Measurements from ENCODE around the gene ABRACL. TPM values are rescaled to one million over a fixed set of nuclear protein-coding genes. Genes with fewer than 3 reads are reported as not detected.

ABRACL gene
- total RNA-seq, 2 donors from 2014 or later: 69.6 to 115 TPM

GRCh38 chr6:139091826-139092225, 63.3 kb downstream of the ABRACL start:
- DNase-seq (ENCODE audit: low spot score) (no peak), ATAC-seq (no peak)
- H3K9me3 Mint-ChIP-seq: peaks cover 3% of the 10 kb centered on the region
- H3K27ac Mint-ChIP-seq: no peak overlapping the region
- H3K4me1 Mint-ChIP-seq (ENCODE audit: low read depth in 2 of 2): no peaks in the 10 kb centered on the region
- H3K27me3 Mint-ChIP-seq: peaks cover 6 to 7% of the 10 kb centered on the region in 2 donors
- no peak overlapping the region for H3K4me3 Mint-ChIP-seq
- H3K36me3 Mint-ChIP-seq: no peaks in the 10 kb centered on the region

Other genes with a start within 250 kb of the ABRACL start
- gene ECT2L, start 232.7 kb upstream of the ABRACL start, total RNA-seq: not detected
- 10 to 100 TPM; 43.4 to 68.6 TPM for gene REPS1, start 40.5 kb upstream of the ABRACL start, total RNA-seq
- 10 to 100 TPM; 30.3 to 34.5 TPM for gene HECA, start 106.3 kb downstream of the ABRACL start, total RNA-seq

Data from natural killer cell treated with Interleukin-12 subunit alpha and Interleukin-12 subunit beta and Interleukin-15 and Interleukin-18, amount 100 ng/mL, for 72 hours (primary cell).